ENCODE measurements around the gene TTN. TPM values are rescaled to one million over a fixed set of nuclear protein-coding genes. Genes with fewer than 3 reads are reported as not detected.

Gene TTN
- total RNA-seq, 1 donor from 2014 or later: 7.6 TPM

GRCh38 chr2:178484245-178485041 is 322.8 kb downstream of the TTN start:
- DNase-seq (ENCODE audit: low spot score in 2 of 2): no peak
- no peak overlapping the region for H3K27ac ChIP-seq
- no peak overlapping the region for H3K4me3 ChIP-seq
- intact Hi-C loops (cut with DNase I): loop anchor here (5.0 kb wide), 2 partner anchors 38 to 292 kb away; partner anchors contain the start of gene OSBPL6
- H3K4me1 ChIP-seq: peaks cover 0 to 42% of the 10 kb centered on the region in 2 donors
- no peaks in the 10 kb centered on the region for H3K27me3 ChIP-seq
- peaks cover 0 to 7% of the 10 kb centered on the region in 2 donors for H3K36me3 ChIP-seq
- no peak for TF ChIP-seq CTCF (IDR thresholded peaks at IDR 0.05)
- no peaks in the 10 kb centered on the region for H3K9me3 ChIP-seq

GRCh38 chr2:178482437-178482836 is 324.8 kb downstream of the TTN start:
- Histone ChIP-seq H3K27me3 (no peaks in the 10 kb centered on the region), H3K9me3 (no peaks in the 10 kb centered on the region), H3K27ac (no peak overlapping the region), H3K4me3 (peak overlapping the region; percentile 86 to 89), H3K36me3 (peaks cover 0 to 6% of the 10 kb centered on the region in 2 donors), H3K4me1 (peaks cover 0 to 43% of the 10 kb centered on the region in 2 donors)
- intact Hi-C loops (cut with DNase I): loop anchor here (5.0 kb wide), 2 partner anchors 40 to 290 kb away; partner anchors contain the start of gene OSBPL6
- DNase-seq (ENCODE audit: low spot score in 2 of 2): no peak
- TF ChIP-seq CTCF (IDR thresholded peaks at IDR 0.05): no peak

- Histone ChIP-seq H3K27ac (peak within 1 kb of the TSS; percentile 78 to 94), H3K9me3 (no peaks in the 10 kb centered on the region), H3K4me3 (peak within 1 kb of the TSS; percentile 86 to 89), H3K27me3 (no peaks in the 10 kb centered on the region), H3K4me1 (peaks cover 0 to 39% of the 10 kb centered on the region in 2 donors), H3K36me3 (no peaks in the 10 kb centered on the region)
- DNase-seq (ENCODE audit: low spot score in 2 of 2): peak; percentile 86 to 99
- TF ChIP-seq CTCF (IDR thresholded peaks at IDR 0.05): no peak
- intact Hi-C loops (cut with DNase I): loop anchor here (1.0 to 5.0 kb wide), 4 partner anchors 42 to 408 kb away; partner anchors contain the start of genes OSBPL6 and PDE11A
Measured at GRCh38 chr2:178480227-178481181, 326.7 kb downstream of the TTN start, which contains the start of gene PLEKHA3. TSS of gene PLEKHA3 (plus strand) at chr2:178480457. CDS start at chr2:178480870, 413 bp downstream.

GRCh38 chr2:178479758-178480226 is 327.4 kb downstream of the TTN start:
- Histone ChIP-seq H3K27ac (peak overlapping the region; percentile 78 to 94), H3K27me3 (no peaks in the 10 kb centered on the region), H3K9me3 (no peaks in the 10 kb centered on the region), H3K4me3 (peak overlapping the region; percentile 86 to 89), H3K36me3 (no peaks in the 10 kb centered on the region), H3K4me1 (peaks cover 0 to 32% of the 10 kb centered on the region in 2 donors)
- no peak for DNase-seq (ENCODE audit: low spot score in 2 of 2)
- intact Hi-C loops (cut with DNase I): loop anchor here (1.0 to 10.0 kb wide), 6 partner anchors 43 to 1205 kb away; partner anchors contain the start of genes OSBPL6, PDE11A and RBM45
- TF ChIP-seq CTCF (IDR thresholded peaks at IDR 0.05): no peak

- intact Hi-C loops (cut with DNase I): loop anchor here (5.0 to 10.0 kb wide), 2 partner anchors 367 to 1204 kb away; partner anchors contain the start of gene RBM45
- DNase-seq (ENCODE audit: low spot score in 2 of 2): no peak
- Histone ChIP-seq H3K4me3 (peak overlapping the region; percentile 77 to 89), H3K9me3 (no peaks in the 10 kb centered on the region), H3K27ac (peak overlapping the region; percentile 78 to 94), H3K4me1 (peaks cover 0 to 28% of the 10 kb centered on the region in 2 donors), H3K36me3 (no peaks in the 10 kb centered on the region), H3K27me3 (no peaks in the 10 kb centered on the region)
- TF ChIP-seq CTCF (IDR thresholded peaks at IDR 0.05): no peak
Measured at GRCh38 chr2:178479275-178479616, 328.0 kb downstream of the TTN start.

Data from ascending aorta (tissue), 2 donors.